Lower leg skin (tissue), 4 donors: ENCODE measurements around the gene GGACT. TPM values are rescaled to one million over a fixed set of nuclear protein-coding genes. Genes with fewer than 3 reads are reported as not detected.

Experiments
- DNase-seq, 2 donors: peaks; one replicate each; pipeline ENCODE4 v3.0.0-alpha.2; 2019; ENCODE audit warnings: low spot score in 2 of 2
- H3K4me3 ChIP-seq: fragments of 200-600 bp; sonication (generic); 2 replicates; pipeline ENCODE4 v1.5.1; 2017; ENCODE audit warnings: mild to moderate bottlenecking, low read depth; ENCODE audit not compliant: poor library complexity, severe bottlenecking
- POLR2A ChIP-seq, 2 donors: fragments of 450-650 bp; IDR thresholded peaks; one replicate each; pipeline ENCODE4 v1.6.1; 2016 to 2017; ENCODE audit warnings: antibody characterized with exemption in 2 of 2, mild to moderate bottlenecking in 1 of 2, moderate library complexity in 1 of 2
- WGBS, 2 donors: methylation state at CpG; one replicate each; pipeline ENCODE4 v1.1.5; 2018; 5-methylcytosine and 5-hydroxymethylcytosine counted together
- intact Hi-C: fragments of 100-400 bp; cut with DNase I; formaldehyde crosslinking; loops from one replicate; pipeline ENCODE4 v1.15.0; 2023; ENCODE audit warnings: low total_unique reads
- total RNA-seq, 4 donors: library from RNA; depleted of rRNA; stranded (reverse); fragments of >200 nt; gene quantifications; one replicate each; pipeline ENCODE4 v1.1.0, GENCODE V29; 2016
- TF ChIP-seq, protein P1 (sequence below), 3 donors: fragments of 450-650 bp; IDR thresholded peaks; one replicate each; pipeline ENCODE4 v1.5.1; 2016; ENCODE audit warnings: antibody characterized with exemption in 3 of 3, mild to moderate bottlenecking in 3 of 3, moderate library complexity in 2 of 3

Gene GGACT
- total RNA-seq, 4 donors from 2014 or later: 1.5 to 3.6 (median 2.6) TPM

DNA sequence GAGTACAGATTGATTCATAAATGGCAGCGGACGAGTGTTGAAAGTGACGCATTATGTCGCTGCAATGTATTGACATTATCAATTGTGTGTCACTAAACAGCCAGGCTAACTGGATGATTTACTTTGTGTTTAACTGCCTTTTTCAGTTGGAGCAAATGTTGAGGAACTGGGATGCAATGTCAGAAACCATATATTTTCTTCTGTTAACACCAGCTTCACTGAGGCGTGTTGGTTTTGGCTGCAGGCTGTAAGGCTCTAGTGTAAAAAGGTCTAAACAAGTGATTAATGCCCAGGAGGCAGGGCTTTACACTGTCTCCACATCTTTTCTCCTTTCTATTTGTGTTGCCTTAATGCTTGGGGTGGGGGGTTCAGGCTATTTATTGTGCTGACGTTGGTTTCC lies 80.1 kb downstream of the GGACT start:
- no peak overlapping the region for H3K4me3 ChIP-seq
- TF ChIP-seq, protein P1, sequence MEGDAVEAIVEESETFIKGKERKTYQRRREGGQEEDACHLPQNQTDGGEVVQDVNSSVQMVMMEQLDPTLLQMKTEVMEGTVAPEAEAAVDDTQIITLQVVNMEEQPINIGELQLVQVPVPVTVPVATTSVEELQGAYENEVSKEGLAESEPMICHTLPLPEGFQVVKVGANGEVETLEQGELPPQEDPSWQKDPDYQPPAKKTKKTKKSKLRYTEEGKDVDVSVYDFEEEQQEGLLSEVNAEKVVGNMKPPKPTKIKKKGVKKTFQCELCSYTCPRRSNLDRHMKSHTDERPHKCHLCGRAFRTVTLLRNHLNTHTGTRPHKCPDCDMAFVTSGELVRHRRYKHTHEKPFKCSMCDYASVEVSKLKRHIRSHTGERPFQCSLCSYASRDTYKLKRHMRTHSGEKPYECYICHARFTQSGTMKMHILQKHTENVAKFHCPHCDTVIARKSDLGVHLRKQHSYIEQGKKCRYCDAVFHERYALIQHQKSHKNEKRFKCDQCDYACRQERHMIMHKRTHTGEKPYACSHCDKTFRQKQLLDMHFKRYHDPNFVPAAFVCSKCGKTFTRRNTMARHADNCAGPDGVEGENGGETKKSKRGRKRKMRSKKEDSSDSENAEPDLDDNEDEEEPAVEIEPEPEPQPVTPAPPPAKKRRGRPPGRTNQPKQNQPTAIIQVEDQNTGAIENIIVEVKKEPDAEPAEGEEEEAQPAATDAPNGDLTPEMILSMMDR (IDR thresholded peaks at IDR 0.05): no peak
- no peak for TF ChIP-seq POLR2A (IDR thresholded peaks at IDR 0.05)
- DNase-seq: no peak
- WGBS, 2 donors: 84 to 87% methylated on average over 6 of the region's 6 CpGs
- intact Hi-C loops: no loop called here

DNA sequence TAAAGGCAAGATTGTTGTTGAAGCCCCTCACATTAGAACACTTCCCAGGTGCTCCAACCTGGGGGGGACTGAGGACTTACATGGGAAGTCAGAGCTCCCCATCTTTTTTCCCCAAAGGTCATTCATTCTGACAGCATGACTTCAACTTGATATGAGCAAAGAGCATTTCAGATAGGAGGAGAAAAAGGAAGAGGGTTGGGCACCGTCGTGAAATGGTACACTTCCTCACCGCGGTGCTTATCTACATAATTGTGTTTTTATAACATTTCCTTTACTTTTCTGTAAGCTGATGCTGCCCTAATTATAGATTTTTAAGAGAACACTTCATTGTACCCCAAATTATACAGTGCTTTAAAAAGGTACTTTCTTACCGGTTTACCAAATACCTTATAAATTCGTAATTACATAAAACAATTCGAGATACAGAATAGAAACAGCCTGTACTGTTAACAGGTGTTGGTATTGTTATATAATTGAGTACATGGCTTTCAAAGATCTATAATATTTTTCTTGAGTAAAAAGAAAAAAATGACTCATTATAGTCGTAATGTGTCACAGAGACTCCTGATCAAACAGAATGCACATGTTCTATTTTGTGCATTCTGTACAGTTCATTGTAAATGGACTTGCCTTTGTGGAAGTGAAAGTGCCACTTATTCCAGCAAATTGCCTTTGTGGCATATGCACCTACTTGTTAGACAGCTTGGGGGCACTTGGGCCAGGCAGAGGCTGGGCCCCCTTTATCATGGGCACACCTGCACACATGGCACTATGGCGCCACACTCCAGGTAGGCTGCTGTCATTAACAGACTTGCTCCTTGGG lies 81.8 kb downstream of the GGACT start:
- H3K4me3 ChIP-seq: no peak overlapping the region
- no peak for DNase-seq
- 83 to 89% methylated on average over 9 of the region's 9 CpGs for WGBS, 2 donors
- TF ChIP-seq POLR2A (IDR thresholded peaks at IDR 0.05): no peak
- TF ChIP-seq, protein P1 (IDR thresholded peaks at IDR 0.05): no peak
- intact Hi-C loops: no loop called here

DNA sequence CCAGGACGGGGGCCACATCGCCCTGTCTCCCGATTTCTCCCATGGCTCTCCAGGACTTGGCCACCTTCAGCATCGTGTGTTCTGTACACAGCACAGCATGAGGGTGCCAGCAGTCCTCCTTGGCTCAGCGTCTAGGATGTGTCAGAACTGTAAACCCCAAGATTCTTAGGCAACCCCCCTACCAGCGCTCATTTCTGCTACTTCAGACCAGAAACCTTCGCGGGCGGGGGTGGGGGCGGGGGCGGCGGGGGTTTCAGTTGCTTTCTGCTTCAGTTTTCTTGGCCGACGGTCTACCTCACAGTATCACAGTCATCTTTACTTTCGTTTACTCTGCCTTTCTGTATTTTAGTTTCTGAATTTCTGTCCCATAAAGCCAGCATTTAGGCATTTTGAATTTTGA lies 82.4 kb downstream of the GGACT start:
- DNase-seq: no peak
- WGBS, 2 donors: 93 to 95% methylated on average over 15 of the region's 15 CpGs

DNA sequence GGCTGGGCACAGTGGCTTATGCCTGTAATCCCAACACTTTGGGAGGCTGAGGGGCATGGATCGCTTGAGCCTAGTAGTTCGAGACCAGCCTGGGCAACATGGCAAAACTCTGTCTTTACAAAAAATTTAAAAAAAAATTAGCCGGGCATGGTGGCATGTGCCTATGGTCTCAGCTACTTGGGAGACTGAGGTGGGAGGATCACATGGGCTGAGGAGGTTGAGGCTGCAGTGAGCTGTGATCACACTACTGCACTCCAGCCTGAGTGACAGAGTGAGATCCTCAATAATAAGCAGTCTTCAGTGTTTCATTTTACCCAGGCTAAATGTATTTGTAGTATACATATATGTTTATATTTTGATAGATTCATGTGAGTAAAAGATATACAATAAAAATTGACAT lies 85.0 kb downstream of the GGACT start:
- intact Hi-C loops: no loop called here
- no peak for DNase-seq
- H3K4me3 ChIP-seq: no peak overlapping the region
- TF ChIP-seq, protein P1 (IDR thresholded peaks at IDR 0.05): no peak
- no peak for TF ChIP-seq POLR2A (IDR thresholded peaks at IDR 0.05)
- 97% methylated on average over 3 of the region's 3 CpGs for WGBS, 2 donors

More for the DNA sequence above, 82.4 kb downstream of the GGACT start:
- TF ChIP-seq POLR2A (IDR thresholded peaks at IDR 0.05): no peak
- TF ChIP-seq, protein P1 (IDR thresholded peaks at IDR 0.05): no peak
- H3K4me3 ChIP-seq: no peak overlapping the region
- intact Hi-C loops: no loop called here

DNA sequence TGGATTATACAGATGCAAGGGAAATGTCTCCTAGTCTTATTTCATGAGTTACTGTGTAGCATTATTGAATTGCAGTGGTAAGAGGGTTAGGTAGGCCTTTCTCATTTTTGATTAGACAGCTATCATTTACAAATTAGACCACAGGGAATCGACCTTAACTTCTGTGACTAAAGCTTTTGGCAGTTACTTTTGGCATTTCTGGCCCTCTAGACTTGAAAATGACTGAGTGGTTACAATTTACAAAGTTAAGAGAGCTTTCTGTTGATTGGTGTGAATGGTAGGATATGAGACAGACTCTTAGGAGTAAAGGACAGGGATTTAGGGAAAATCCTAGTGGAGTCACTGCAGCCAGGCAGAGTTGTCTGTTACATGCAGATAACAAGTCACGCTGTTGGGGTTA lies 86.1 kb downstream of the GGACT start:
- intact Hi-C loops: no loop called here
- DNase-seq: no peak
- no peak for TF ChIP-seq POLR2A (IDR thresholded peaks at IDR 0.05)
- TF ChIP-seq, protein P1 (IDR thresholded peaks at IDR 0.05): no peak
- H3K4me3 ChIP-seq: no peak overlapping the region
- WGBS, 2 donors: 63 to 65% methylated on average over 2 of the region's 2 CpGs
